ENCODE data around the gene TTC21A.
"Not testable (repeated sequence)": the region's sequence is repeated elsewhere in the genome, so short reads cannot be mapped to it uniquely, and the experiment has no call there.

The TTC21A gene

GRCh38 chr3:39153977-39154279 lies 46.4 kb downstream of the TTC21A start:
- no peak for DNase-seq

DNA sequence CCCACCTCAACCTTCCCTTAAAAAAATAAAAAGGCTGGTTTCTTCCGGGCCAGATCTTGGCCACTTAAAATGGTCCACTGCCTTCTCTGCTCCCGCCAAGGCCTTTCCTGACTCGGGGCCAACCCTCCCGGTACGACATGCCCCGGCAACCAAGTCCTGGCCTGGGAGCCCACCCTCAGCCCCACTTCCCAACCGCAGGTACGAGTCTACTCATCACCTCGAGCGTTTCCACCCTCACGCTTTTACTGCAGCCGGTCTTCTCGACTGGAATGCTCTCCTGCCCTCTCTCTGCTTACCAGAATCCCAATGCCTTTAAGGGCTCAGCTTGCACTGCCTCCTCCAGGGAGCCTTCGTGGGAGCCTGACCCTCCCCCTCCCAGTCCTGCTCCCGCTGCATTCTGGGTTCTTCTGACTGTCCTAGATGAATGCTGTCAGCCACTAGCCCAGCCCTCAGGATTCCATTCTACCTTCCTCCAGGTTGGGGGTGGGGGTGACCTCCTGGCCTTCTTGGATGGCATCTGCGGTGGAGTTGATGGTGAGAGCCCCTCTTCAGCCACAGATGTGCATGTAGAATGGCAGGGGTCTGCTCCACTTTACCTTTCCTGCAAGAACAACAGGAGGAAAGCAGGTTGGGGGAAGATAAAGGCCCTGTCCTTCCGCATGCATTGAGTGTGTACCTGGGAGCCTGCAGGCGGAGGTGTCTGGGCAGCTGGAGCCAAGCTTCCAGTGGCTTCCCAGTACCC lies 47.0 kb downstream of the TTC21A start:
- no peak for DNase-seq

DNA sequence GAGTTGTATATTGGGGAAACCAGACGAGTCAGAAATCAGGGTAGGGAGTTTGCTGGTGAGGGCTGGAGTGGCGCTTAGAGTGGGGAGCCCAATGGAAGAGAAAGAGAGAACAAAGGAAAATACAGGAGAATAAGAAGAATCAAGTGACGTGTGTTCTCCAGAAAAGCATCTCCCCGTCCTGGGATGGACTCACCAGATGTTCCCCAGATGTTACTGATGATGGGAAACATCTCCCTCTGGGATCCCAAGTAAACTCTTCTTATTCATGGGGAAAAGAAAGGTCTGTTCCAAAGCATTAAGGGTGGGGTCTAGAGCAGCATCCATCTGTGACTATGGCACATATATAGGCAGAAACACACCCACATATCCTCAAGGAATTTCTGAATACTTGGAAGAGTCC lies 48.9 kb downstream of the TTC21A start:
- DNase-seq, result no peak

DNA sequence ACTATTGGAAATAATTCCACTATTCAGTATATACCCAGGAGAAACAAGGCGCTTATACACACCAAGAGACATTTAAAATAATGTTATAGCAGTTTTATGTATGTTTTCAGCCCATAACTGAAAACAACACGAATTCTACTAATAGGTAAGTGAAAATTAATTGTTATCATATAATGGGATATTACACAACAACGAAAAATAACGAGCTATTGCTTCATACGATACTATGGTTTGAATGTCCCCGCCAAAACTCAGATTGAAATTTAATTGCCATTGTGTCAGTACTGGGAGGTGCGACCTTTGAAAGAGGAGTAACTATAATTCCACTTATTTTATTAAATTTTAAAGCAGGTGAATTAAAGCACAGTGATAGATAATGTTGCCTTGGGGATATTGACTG lies 49.9 kb downstream of the TTC21A start:
- DNase-seq, result no peak

GRCh38 chr3:39158148-39158715 lies 50.8 kb downstream of the TTC21A start:
- DNase-seq, result no peak

DNA sequence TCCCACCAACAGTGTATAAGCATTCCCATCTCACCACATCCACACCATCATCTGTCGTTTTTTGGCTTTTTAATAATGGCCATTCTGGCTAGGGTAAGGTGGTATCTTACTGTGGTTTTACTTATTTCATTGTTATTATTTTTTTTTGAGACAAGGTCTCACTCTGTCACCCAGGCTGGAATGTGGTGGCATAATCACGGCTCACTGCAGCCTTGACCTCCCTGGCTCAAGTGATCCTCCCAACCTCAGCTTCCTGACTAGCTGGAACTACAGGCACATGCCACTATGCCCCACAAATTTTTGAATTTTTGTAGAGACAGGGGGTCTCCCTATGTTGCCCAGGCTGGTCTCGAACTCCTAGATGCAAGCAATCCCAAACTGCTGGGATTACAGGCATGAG lies 56.9 kb downstream of the TTC21A start:
- DNase-seq, result no peak

GRCh38 chr3:39165518-39165917 lies 58.0 kb downstream of the TTC21A start:
- no peak for DNase-seq

- no peak for DNase-seq
Measured at GRCh38 chr3:39166134-39166710, 58.7 kb downstream of the TTC21A start.

DNA sequence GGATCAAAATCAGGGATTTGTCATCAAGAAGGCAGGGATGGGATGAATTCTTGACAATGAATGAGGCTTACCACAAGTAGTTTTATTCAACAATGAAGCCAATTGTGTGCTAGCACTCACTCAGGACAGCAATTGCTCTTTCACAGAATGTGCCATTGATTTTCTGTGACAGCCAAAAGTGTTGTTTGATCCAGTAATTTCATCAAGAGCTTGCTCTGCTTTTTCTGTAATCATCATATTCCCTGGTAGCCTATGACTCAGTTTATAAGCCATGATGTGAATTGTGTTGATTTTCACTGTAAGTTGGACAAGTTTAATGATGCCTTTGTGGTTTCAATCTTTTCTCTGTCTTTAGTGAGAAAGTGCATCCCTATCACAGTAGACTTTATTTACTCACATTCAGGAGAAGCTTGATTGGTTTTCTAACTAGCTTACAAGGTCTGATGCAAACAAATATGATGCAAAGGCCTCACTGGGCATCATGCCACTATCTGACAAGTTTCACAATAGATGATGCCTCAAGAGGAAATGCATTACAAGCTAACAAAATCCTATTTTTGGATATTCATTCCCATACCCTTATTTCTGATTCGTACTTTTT lies 59.6 kb downstream of the TTC21A start:
- DNase-seq, result no peak

DNA sequence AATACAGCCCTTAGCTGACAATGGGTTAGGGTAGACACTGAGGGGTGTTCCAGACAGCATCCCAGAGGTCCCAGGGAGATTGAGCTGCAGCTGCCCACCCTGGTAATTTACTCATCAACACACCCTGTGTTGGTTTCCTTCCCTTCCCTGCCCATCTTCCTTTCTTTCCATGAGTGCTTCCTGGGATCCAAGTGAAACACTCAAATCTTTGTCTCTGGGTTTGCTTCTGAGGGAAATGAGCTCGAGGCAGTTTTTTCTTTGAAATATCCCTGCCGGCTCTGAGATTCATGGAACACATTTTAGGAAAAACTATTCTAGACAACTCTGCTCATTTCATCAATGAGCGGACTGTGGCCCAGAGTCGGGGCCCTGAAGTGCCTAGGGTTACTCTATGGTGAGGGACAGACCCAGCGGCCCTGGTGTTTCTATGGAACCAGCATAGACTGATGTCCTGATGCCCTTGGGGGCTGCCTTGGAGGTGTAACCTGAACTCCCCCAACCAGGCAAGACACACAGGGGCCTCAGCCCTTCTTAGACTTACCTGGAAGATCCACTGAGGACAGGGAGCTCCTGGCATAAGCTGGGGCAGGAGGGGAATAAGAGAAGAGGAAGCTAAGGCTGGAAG lies 60.8 kb downstream of the TTC21A start:
- no peak for DNase-seq

DNA sequence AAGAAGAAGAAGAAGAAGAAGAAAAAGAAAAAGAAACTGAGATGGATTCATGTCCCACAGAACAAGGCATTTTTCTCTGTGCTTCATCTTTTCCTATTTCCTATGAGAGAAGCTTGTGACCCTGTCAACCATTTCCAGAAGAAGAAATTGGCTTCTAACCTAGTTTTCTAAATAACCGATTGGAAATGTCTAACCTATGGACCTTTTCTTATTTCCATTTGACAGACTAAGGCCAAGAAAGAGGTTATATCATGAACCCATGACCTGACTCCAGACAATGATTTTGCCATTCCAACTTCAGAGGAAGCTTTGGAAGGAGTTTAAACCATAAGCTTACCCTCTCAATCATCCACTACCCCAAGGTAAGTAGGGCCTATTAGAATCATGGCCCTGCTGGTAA lies 62.2 kb downstream of the TTC21A start:
- no peak for DNase-seq

GRCh38 chr3:39170461-39170860 lies 63.0 kb downstream of the TTC21A start:
- no peak for DNase-seq

DNA sequence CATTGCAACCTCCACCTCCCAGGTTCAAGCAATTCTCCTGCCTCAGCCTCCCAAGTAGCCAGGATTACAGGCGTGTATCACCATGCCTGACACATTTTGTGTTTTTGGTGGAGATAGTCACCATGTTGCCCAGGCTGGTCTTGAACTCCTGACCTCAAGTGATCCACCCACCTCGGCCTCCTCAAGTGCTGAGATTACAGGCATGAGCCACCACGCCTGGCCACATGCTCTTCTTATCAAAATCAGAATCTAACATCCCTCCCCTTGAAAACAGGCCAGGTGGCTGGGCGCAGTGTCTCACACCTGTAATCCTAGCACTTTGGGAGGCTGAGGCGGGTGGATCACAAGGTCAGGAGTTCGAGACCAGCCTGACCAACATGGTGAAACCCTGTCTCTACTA lies 63.4 kb downstream of the TTC21A start:
- not testable (repeated sequence) for DNase-seq

DNA sequence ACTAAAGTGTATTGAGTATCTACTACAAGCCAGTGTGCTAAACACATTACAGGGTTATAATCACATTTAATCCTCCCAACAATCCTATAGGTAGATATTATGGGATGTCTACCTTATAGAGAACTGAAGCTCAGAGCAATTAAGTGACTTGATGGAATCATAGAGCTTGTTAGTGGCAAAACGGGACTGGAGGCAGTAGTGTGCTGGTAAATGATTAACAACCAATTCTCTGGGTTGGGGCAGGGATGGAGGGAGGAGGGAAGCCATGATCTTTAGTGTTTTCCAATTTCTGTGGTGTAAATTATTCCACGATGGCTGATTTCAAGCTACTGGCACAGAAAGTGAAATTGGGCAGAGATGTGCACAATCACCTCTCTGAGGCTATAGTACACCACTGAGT lies 64.4 kb downstream of the TTC21A start:
- DNase-seq, result no peak

- no peak for DNase-seq
Measured at GRCh38 chr3:39173318-39174125, 66.0 kb downstream of the TTC21A start.

- DNase-seq, result no peak
Measured at GRCh38 chr3:39176025-39176714, 68.7 kb downstream of the TTC21A start.

DNA sequence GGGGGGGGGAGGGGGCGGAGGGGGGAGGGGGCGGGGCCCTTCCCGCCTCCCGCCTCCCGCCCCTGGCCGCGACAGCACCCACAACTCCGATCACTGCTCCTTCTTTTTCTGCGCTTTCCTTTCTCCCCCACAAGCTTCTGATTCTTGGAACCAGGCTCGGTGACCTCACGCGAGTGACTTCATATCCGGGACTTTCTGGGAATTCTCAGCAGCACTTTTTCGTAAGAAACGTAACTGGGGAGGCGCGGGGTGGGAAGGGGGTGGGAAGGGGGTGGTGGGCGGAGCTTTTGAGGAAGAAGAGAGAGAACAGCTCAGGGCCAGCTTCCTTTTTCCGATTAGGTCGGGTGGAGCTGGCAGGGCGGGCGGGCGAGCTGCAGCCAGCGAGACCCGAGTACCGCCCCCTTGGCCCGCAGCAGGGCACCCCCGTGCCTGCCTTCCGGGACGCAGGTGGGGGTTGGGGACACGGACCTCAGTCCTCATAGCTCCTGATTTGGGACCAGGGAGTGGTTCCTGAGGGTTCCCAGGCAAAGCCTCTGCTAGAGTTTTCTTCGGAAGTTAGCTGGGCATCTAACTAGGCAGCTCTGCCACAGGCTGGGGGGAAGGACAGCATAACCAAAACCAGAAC lies 70.3 kb downstream of the TTC21A start:
- DNase-seq, result peak; percentile 50

DNA sequence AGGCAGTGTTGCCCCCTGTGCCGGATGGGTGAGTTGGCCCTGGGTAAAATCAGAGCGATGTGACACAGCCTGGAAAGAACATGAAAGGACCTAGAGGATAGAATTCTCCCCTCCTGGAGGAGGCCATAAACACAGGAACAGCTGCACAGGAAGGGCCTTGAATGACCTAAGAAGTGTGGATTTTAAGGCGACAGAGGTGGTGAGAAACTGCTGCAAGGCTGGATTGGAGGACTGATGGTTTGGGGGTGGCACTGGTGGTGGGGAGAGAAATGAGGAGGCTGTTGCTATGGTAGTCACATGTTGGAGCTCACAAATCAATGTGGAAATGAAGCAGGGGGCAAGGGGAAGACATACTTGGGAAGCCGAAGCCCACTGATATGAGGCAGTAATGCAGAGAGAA lies 71.1 kb downstream of the TTC21A start:
- DNase-seq, result no peak

DNA sequence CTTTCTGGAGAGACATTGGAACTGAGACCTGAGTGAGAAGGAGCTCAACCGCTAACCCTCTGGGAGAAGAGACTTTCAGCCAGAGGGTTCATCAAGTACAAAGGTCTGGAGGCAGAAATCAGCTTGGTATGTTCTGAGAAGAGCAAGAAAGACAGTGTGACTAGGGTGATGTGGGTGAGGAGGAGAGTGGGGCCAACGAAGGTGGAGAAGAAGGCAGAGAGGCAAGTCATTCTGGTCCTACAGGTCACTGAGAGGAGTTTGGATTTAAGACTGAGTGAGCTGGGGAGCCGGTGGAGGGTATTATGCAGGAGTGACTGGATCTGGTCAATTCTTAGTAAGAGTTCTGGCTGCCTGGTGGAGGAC lies 72.7 kb downstream of the TTC21A start:
- no peak for DNase-seq

- DNase-seq, result peak; percentile 85
Measured at GRCh38 chr3:39180546-39181346, 73.3 kb downstream of the TTC21A start.

Data from activated gamma-delta T cell treated with Interleukin-2 at 50 U/mL for 16 hours (primary cell).